ENCODE results near the gene CD163L1.

- TF ChIP-seq CTCF (IDR thresholded peaks at IDR 0.05; ENCODE audit: control extremely low read depth in 1 of 3, insufficient read depth in 1 of 3, low read depth in 1 of 3, low read length in 3 of 3) (no peak), CTBP2 (IDR thresholded peaks at IDR 0.05; ENCODE audit: borderline replicate concordance, insufficient read depth, insufficient read length, low read length) (no peak), POLR2AphosphoS5 (IDR thresholded peaks at IDR 0.05; ENCODE audit: low read depth, low read length) (no peak), POLR2A (IDR thresholded peaks at IDR 0.05; ENCODE audit: control extremely low read depth in 1 of 2, low read depth in 2 of 2, low read length in 2 of 2) (no peak), USF2 (IDR thresholded peaks at IDR 0.05; ENCODE audit: low read length) (no peak), YY1 (IDR thresholded peaks at IDR 0.05; ENCODE audit: low read depth, low read length) (no peak), HDAC6 (IDR thresholded peaks at IDR 0.05; ENCODE audit: low read depth, low read length) (no peak), TAF1 (IDR thresholded peaks at IDR 0.05; ENCODE audit: low read depth, low read length) (no peak), CHD2 (IDR thresholded peaks at IDR 0.05; ENCODE audit: low read length) (no peak)
These were observed 124.0 kb downstream of the CD163L1 start for GRCh38 chr12:7319930-7320329.
